ENCODE measurements around the gene CLDN5.
"Not testable (repeated sequence)": the region's sequence is repeated elsewhere in the genome, so short reads cannot be mapped to it uniquely, and the experiment has no call there.

CLDN5 gene

GRCh38 chr22:19548427-19548826 is 24.2 kb upstream of the CLDN5 start:
- not testable (repeated sequence) for H3K4me1 ChIP-seq (ENCODE audit: control insufficient read depth, insufficient read depth, low read length, poor library complexity, severe bottlenecking); DNase-seq; H3K4me3 ChIP-seq (ENCODE audit: insufficient read depth, low read depth, low read length, poor library complexity, severe bottlenecking); H3K9me3 ChIP-seq (ENCODE audit: control insufficient read depth, low read length); H3K27me3 ChIP-seq (replicated peaks; ENCODE audit: control insufficient read depth, insufficient read depth, low read length, poor library complexity, severe bottlenecking); H3K27ac ChIP-seq (ENCODE audit: insufficient read depth, low read length, poor library complexity, severe bottlenecking); H3K36me3 ChIP-seq (ENCODE audit: control insufficient read depth, insufficient read depth, low read length)

- Histone ChIP-seq H3K27ac (ENCODE audit: insufficient read depth, low read length, poor library complexity, severe bottlenecking) (no peak overlapping the region), H3K36me3 (ENCODE audit: control insufficient read depth, insufficient read depth, low read length) (no peaks in the 10 kb centered on the region), H3K9me3 (ENCODE audit: control insufficient read depth, low read length) (no peaks in the 10 kb centered on the region), H3K4me1 (ENCODE audit: control insufficient read depth, insufficient read depth, low read length, poor library complexity, severe bottlenecking) (no peaks in the 10 kb centered on the region), H3K4me3 (ENCODE audit: insufficient read depth, low read depth, low read length, poor library complexity, severe bottlenecking) (no peak overlapping the region), H3K27me3 (replicated peaks; ENCODE audit: control insufficient read depth, insufficient read depth, low read length, poor library complexity, severe bottlenecking) (no peaks in the 10 kb centered on the region)
- no peak for DNase-seq
Measured at GRCh38 chr22:19547620-19548019, 23.4 kb upstream of the CLDN5 start.

- H3K4me1 ChIP-seq (ENCODE audit: control insufficient read depth, insufficient read depth, low read length, poor library complexity, severe bottlenecking) = no peaks in the 10 kb centered on the region
- no peaks in the 10 kb centered on the region for H3K9me3 ChIP-seq (ENCODE audit: control insufficient read depth, low read length)
- no peaks in the 10 kb centered on the region for H3K36me3 ChIP-seq (ENCODE audit: control insufficient read depth, insufficient read depth, low read length)
- no peak for DNase-seq
- H3K27me3 ChIP-seq (replicated peaks; ENCODE audit: control insufficient read depth, insufficient read depth, low read length, poor library complexity, severe bottlenecking) = no peaks in the 10 kb centered on the region
- no peak overlapping the region for H3K27ac ChIP-seq (ENCODE audit: insufficient read depth, low read length, poor library complexity, severe bottlenecking)
- no peak overlapping the region for H3K4me3 ChIP-seq (ENCODE audit: insufficient read depth, low read depth, low read length, poor library complexity, severe bottlenecking)
Measured at GRCh38 chr22:19546680-19547079, 22.5 kb upstream of the CLDN5 start.

- H3K4me1 ChIP-seq (ENCODE audit: control insufficient read depth, insufficient read depth, low read length, poor library complexity, severe bottlenecking) = no peaks in the 10 kb centered on the region
- H3K36me3 ChIP-seq (ENCODE audit: control insufficient read depth, insufficient read depth, low read length) = no peaks in the 10 kb centered on the region
- no peak for DNase-seq
- H3K27me3 ChIP-seq (replicated peaks; ENCODE audit: control insufficient read depth, insufficient read depth, low read length, poor library complexity, severe bottlenecking) = no peaks in the 10 kb centered on the region
- no peak overlapping the region for H3K4me3 ChIP-seq (ENCODE audit: insufficient read depth, low read depth, low read length, poor library complexity, severe bottlenecking)
- H3K9me3 ChIP-seq (ENCODE audit: control insufficient read depth, low read length) = no peaks in the 10 kb centered on the region
- H3K27ac ChIP-seq (ENCODE audit: insufficient read depth, low read length, poor library complexity, severe bottlenecking) = no peak overlapping the region
Measured at GRCh38 chr22:19545935-19546207, 21.7 kb upstream of the CLDN5 start.

GRCh38 chr22:19543970-19544708 is 19.9 kb upstream of the CLDN5 start:
- H3K4me3 ChIP-seq (ENCODE audit: insufficient read depth, low read depth, low read length, poor library complexity, severe bottlenecking) = no peak overlapping the region
- no peaks in the 10 kb centered on the region for H3K27me3 ChIP-seq (replicated peaks; ENCODE audit: control insufficient read depth, insufficient read depth, low read length, poor library complexity, severe bottlenecking)
- H3K36me3 ChIP-seq (ENCODE audit: control insufficient read depth, insufficient read depth, low read length) = no peaks in the 10 kb centered on the region
- no peak overlapping the region for H3K27ac ChIP-seq (ENCODE audit: insufficient read depth, low read length, poor library complexity, severe bottlenecking)
- no peak for DNase-seq
- H3K4me1 ChIP-seq (ENCODE audit: control insufficient read depth, insufficient read depth, low read length, poor library complexity, severe bottlenecking) = no peaks in the 10 kb centered on the region
- no peaks in the 10 kb centered on the region for H3K9me3 ChIP-seq (ENCODE audit: control insufficient read depth, low read length)

- H3K27ac ChIP-seq (ENCODE audit: insufficient read depth, low read length, poor library complexity, severe bottlenecking) = no peak overlapping the region
- H3K4me3 ChIP-seq (ENCODE audit: insufficient read depth, low read depth, low read length, poor library complexity, severe bottlenecking) = no peak overlapping the region
- no peaks in the 10 kb centered on the region for H3K9me3 ChIP-seq (ENCODE audit: control insufficient read depth, low read length)
- no peaks in the 10 kb centered on the region for H3K4me1 ChIP-seq (ENCODE audit: control insufficient read depth, insufficient read depth, low read length, poor library complexity, severe bottlenecking)
- no peaks in the 10 kb centered on the region for H3K36me3 ChIP-seq (ENCODE audit: control insufficient read depth, insufficient read depth, low read length)
- H3K27me3 ChIP-seq (replicated peaks; ENCODE audit: control insufficient read depth, insufficient read depth, low read length, poor library complexity, severe bottlenecking) = no peaks in the 10 kb centered on the region
- no peak for DNase-seq
Measured at GRCh38 chr22:19540394-19540793, 16.2 kb upstream of the CLDN5 start.

GRCh38 chr22:19537941-19538488 is 13.8 kb upstream of the CLDN5 start:
- Histone ChIP-seq H3K4me1 (ENCODE audit: control insufficient read depth, insufficient read depth, low read length, poor library complexity, severe bottlenecking) (no peaks in the 10 kb centered on the region), H3K36me3 (ENCODE audit: control insufficient read depth, insufficient read depth, low read length) (no peaks in the 10 kb centered on the region), H3K9me3 (ENCODE audit: control insufficient read depth, low read length) (no peaks in the 10 kb centered on the region), H3K4me3 (ENCODE audit: insufficient read depth, low read depth, low read length, poor library complexity, severe bottlenecking) (no peak overlapping the region), H3K27ac (ENCODE audit: insufficient read depth, low read length, poor library complexity, severe bottlenecking) (no peak overlapping the region), H3K27me3 (replicated peaks; ENCODE audit: control insufficient read depth, insufficient read depth, low read length, poor library complexity, severe bottlenecking) (no peaks in the 10 kb centered on the region)
- no peak for DNase-seq

- no peak overlapping the region for H3K27ac ChIP-seq (ENCODE audit: insufficient read depth, low read length, poor library complexity, severe bottlenecking)
- H3K27me3 ChIP-seq (replicated peaks; ENCODE audit: control insufficient read depth, insufficient read depth, low read length, poor library complexity, severe bottlenecking) = no peaks in the 10 kb centered on the region
- H3K36me3 ChIP-seq (ENCODE audit: control insufficient read depth, insufficient read depth, low read length) = no peaks in the 10 kb centered on the region
- H3K4me1 ChIP-seq (ENCODE audit: control insufficient read depth, insufficient read depth, low read length, poor library complexity, severe bottlenecking) = no peaks in the 10 kb centered on the region
- DNase-seq = no peak
- H3K9me3 ChIP-seq (ENCODE audit: control insufficient read depth, low read length) = no peaks in the 10 kb centered on the region
- no peak overlapping the region for H3K4me3 ChIP-seq (ENCODE audit: insufficient read depth, low read depth, low read length, poor library complexity, severe bottlenecking)
Measured at GRCh38 chr22:19536564-19536963, 12.4 kb upstream of the CLDN5 start.

- no peak for DNase-seq
Measured at GRCh38 chr22:19535001-19535400, 10.8 kb upstream of the CLDN5 start.

GRCh38 chr22:19533857-19534256 is 9.6 kb upstream of the CLDN5 start:
- no peak overlapping the region for H3K4me3 ChIP-seq (ENCODE audit: insufficient read depth, low read depth, low read length, poor library complexity, severe bottlenecking)
- H3K4me1 ChIP-seq (ENCODE audit: control insufficient read depth, insufficient read depth, low read length, poor library complexity, severe bottlenecking) = no peaks in the 10 kb centered on the region
- no peak overlapping the region for H3K27ac ChIP-seq (ENCODE audit: insufficient read depth, low read length, poor library complexity, severe bottlenecking)
- H3K27me3 ChIP-seq (replicated peaks; ENCODE audit: control insufficient read depth, insufficient read depth, low read length, poor library complexity, severe bottlenecking) = no peaks in the 10 kb centered on the region
- H3K36me3 ChIP-seq (ENCODE audit: control insufficient read depth, insufficient read depth, low read length) = no peaks in the 10 kb centered on the region
- DNase-seq = no peak
- no peaks in the 10 kb centered on the region for H3K9me3 ChIP-seq (ENCODE audit: control insufficient read depth, low read length)

More at GRCh38 chr22:19535001-19535400, 10.8 kb upstream of the CLDN5 start:
- Histone ChIP-seq H3K4me3 (ENCODE audit: insufficient read depth, low read depth, low read length, poor library complexity, severe bottlenecking) (no peak overlapping the region), H3K27ac (ENCODE audit: insufficient read depth, low read length, poor library complexity, severe bottlenecking) (no peak overlapping the region), H3K9me3 (ENCODE audit: control insufficient read depth, low read length) (no peaks in the 10 kb centered on the region), H3K4me1 (ENCODE audit: control insufficient read depth, insufficient read depth, low read length, poor library complexity, severe bottlenecking) (no peaks in the 10 kb centered on the region), H3K36me3 (ENCODE audit: control insufficient read depth, insufficient read depth, low read length) (no peaks in the 10 kb centered on the region), H3K27me3 (replicated peaks; ENCODE audit: control insufficient read depth, insufficient read depth, low read length, poor library complexity, severe bottlenecking) (no peaks in the 10 kb centered on the region)
